ENCODE measurements around the gene COPS6.

COPS6 gene

DNA sequence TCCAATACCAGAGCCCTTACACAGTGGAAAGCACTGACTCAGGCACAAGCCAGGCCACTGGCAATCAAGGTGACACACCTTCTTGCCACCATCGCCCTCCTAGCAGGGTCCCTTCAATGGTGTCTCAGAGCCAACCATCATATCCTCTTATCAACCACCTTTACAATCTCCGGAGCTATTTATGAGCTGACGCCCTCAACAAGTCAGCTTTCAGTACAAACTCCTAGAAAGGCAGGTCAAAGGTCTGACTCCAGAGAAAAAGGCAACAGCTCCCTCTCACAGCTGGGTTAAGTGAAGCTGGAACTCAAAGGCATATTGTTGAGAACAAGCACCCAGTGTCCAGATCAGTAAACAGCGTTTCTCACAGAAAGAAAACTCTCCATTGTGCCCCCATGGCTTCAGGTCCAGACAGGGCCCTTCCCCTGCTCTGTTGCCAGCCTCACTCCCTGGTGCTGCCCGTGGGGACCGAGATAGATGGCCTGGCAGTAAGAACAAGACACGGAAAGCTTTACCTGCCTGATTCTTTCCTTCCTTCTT lies 9.7 kb upstream of the COPS6 start:
- in situ Hi-C loops (cut with MboI; ENCODE audit: low sequenced_read_pairs) = no loop called here

DNA sequence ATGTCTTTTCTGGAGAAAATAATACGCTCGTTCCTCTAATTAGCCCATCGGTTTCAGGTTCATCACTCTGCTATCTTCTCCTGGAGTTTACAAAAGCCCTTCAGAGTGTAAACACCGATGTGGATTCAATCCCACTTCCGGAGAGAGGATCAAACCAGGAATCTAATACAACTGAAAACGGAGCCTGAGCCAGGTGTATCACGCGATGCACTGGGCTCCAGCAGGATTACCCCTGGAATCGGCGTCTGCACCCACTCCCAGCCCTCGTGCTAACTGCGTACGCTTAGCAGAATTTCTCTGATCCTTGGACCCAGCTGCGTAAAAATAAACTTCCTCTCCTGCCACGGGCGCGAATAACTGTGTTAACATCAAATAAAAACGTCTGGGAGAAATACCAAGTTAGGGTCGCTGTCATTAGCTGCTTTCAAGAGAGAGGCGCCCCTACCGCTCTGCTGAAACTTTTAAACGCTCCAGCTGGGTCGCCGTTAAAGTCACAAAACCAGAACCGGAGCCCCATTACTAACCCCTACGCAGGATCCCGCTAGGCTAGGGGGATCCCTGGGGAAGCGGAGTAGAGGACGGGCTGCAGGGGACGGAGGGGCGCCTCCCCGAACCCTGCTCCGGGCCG lies 7.7 kb upstream of the COPS6 start:
- in situ Hi-C loops (cut with MboI; ENCODE audit: low sequenced_read_pairs) = no loop called here

DNA sequence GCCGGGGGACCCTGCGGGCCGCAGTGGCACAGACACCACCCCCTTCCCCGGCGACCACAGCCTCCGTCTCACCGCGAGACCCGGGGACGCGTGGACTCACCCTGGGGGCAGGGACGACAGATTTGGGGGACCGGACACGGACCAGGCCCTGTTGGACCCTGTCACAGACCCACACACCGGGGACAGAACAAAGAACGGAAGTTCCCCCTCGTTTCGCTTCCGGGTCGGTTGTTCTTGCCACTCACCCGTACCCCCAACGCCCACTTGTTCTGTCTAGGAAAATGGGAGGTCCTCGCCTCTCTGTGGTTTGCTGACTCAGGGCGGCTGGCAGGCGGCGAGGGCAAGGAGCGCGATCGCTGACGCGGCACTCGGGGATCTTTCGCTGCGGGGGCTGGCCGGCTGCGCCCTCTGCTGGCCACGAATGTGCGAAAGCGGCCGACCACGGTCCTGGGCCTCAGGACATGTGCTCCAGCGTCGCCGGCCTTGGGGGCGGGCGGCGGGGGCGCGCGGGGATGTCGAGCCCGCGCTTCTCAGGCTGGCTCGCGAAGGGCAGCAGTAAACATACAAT lies 7.2 kb upstream of the COPS6 start, which contains the start of gene ZNF3:
TSS of gene ZNF3 (minus strand) at position 189 of the 568 bp plus-strand sequence. CDS start 4,366 bp downstream, outside the sequence.
- in situ Hi-C loops (cut with MboI; ENCODE audit: low sequenced_read_pairs) = no loop called here

DNA sequence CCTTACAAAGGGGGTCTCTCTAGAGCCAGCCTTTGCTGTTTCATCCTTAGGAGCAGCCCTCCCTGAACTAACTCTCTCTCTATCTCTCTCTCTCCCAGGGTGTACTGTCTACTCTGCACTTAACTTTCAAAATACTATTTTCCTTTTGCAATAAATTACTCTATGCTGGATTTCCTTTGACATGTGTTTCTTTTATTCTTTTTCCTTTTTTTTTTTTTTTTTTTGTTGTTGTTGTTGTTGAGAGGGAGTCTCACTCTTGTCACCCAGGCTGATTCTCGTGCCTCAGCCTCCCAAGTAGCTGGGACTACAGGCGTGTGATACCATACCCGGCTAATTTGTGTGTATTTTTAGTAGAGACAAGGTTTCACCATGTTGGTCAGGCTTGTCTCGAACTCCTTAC lies 5.8 kb upstream of the COPS6 start:
- in situ Hi-C loops (cut with MboI; ENCODE audit: low sequenced_read_pairs) = no loop called here

DNA sequence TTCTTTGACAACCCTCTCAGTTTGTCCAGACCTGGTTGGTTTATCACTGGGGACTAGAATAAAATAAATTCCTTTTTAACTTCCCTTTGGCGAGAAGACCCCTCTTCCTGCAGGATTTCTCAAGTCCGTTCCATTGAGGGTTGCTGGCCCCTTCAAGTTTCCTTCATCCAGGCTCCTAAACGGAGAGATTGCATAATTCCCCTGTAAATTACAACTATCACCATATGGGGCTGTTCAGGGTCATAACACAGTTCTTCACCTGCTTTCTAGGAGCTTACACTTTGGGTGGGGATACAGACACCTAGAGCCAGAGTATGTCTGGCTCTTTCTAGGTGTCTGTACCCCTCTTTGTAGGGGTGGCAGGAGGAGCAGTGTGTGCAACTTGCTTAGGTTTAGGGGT lies 3.3 kb upstream of the COPS6 start:
- in situ Hi-C loops (cut with MboI; ENCODE audit: low sequenced_read_pairs) = no loop called here

DNA sequence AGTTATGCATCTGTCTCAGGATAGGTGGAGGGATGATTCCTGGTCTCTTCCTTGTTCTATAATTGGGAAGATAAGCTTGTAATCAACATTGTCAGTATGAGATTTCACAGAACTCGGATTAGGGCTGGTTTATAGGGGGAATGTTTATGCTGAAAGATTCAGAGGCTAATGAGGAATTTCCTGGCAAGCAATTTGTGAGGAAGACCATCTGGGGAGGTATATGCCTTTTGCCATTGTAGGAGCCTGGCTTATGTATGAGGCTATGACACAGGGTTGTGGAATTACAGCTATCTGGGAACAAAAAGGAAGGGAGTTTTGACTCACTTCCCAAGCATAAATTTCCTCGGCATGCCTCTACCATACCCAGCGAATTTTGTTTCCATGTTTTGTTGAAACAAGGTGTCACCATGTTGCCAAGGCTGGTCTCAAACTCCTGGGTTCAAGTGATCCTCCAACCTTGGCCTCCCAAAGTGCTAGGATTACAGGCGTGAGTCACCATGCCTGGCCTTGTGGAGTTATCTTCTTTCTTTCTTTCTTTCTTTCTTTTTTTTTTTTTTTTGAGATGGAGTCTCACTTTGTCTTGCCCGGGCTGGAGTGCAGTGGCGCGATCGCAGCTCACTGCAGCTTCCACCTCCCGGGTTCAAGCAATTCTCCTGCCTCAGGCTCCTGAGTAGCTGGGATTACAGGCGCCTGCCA lies 1.6 kb upstream of the COPS6 start:
- in situ Hi-C loops (cut with MboI; ENCODE audit: low sequenced_read_pairs) = no loop called here

DNA sequence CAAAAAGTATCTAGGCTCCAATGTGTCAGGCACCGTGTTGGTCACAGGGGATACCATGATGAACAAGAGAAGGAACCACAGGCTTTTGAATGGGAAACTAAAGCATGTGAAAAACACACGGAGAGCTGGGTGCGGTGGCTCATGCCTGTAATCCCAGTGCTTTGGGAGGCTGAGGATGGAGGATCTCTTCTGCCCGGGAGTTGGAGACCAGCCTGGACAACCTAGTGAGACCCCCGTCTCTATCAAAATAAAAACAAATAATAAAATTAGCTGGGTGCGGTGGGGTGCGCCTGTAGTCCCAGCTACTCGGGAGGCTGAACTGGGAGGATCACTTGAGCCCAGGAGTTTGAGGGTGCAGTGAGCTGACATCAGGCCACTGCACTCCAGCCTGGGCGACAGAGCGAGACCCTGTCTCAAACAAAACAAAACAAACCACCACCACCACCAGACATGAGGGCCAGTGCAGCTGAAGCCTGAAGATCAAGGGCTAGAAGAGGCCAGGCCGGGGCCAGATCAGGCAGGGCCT lies 611 bp upstream of the COPS6 start:
- in situ Hi-C loops (cut with MboI; ENCODE audit: low sequenced_read_pairs) = no loop called here

DNA sequence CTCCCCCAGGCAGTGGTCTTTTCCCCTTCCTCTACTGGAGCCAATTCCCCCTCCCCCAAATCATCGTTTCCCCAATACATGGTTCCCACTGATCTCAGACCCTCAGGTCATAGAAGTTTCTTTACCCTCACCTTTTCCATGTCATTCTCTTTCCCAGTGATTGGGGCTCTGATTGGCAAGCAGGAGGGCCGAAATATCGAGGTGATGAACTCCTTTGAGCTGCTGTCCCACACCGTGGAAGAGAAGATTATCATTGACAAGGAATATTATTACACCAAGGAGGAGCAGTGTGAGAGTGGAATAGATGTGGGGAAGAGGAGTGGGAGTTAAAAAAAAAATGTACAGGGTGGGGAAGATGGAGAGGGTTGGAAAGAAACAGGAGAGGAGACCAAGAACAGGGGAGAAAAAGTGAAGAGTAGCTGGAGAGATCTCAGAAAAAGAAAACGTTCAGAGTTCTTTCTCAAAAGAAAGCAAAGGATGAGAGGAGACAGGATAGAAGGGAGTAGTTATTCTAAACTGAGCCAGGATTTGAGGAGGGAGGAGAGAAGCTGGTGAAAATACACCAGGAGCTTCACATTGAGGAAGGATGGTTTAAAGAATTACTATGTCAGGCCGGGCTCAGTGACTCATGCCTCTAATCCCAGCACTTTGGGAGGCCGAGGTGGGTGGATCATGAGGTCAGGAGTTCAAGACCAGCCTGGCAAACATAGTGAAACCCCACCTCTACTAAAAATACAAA lies 858 bp downstream of the COPS6 start:
- in situ Hi-C loops (cut with MboI; ENCODE audit: low sequenced_read_pairs) = no loop called here

DNA sequence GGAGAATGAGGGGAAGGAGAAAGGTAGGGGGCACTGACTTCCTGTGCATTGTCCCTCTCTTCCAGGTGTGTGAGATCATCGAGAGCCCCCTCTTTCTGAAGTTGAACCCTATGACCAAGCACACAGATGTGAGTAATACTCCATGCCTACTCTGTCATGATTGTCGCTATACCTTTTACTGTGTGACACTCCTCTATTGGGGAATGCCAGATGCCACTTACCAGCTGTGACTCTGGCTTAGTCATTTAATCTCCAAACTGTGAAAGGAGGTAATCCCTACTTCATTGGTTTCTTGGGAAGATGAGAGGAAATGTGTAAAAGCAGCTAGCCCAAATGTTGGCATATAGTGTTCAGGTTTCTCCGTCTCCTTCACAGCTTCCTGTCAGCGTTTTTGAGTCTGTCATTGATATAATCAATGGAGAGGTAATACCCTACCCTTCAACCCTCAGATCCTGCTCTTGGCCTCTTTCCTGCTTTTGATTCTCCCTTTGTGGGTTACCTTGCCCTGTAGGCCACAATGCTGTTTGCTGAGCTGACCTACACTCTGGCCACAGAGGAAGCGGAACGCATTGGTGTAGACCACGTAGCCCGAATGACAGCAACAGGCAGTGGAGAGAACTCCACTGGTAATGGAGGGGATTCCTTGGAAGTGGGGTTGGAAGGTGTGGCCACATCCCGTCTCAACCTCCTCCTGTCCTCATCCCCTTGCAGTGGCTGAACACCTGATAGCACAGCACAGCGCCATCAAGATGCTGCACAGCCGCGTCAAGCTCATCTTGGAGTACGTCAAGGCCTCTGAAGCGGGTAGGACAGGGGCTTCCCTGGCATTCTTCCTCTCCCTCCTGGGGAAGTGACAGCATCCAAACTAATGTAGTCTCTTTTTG lies 2.0 kb downstream of the COPS6 start:
- in situ Hi-C loops (cut with MboI; ENCODE audit: low sequenced_read_pairs) = no loop called here

DNA sequence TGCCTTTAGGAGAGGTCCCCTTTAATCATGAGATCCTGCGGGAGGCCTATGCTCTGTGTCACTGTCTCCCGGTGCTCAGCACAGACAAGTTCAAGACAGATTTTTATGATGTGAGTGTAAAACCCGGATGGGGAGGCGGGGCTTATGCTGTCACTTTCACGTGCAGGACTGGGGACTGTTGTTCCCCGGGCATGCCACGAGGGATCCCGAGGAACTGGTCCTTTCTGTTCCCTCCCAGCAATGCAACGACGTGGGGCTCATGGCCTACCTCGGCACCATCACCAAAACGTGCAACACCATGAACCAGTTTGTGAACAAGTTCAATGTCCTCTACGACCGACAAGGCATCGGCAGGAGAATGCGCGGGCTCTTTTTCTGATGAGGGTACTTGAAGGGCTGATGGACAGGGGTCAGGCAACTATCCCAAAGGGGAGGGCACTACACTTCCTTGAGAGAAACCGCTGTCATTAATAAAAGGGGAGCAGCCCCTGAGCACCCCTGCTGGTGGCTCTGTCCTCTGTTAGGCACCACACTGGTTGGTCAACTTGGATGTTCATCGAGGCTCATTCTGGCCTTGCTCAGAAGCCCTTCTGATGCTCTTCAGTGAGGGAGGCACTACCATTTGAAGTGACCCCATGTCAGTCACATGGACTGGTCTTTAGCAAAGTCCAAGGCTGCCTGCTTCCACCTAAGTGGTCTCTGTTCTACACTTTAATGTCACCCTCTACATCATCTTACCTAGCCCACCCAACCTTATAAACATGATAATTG lies 2.8 kb downstream of the COPS6 start:
- in situ Hi-C loops (cut with MboI; ENCODE audit: low sequenced_read_pairs) = no loop called here

DNA sequence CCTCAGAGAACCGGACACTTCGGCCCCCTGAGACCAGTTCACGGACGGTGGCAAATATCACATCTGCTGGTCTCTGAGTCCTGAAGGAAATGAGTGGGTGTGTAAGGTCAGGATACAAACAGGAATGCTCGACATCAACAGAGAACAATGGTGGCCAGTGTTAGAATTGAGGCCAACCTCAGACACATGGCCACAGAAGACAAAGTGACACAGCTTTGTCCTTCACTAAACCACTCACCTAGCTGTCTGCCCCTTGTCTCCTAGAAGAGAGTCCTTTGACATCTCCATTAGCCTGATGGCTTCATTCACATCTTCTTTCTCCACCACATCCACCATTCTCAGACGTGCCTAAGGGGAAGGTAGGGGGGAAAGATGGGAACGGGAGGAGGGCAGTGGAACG lies 4.3 kb downstream of the COPS6 start:
- in situ Hi-C loops (cut with MboI; ENCODE audit: low sequenced_read_pairs) = no loop called here

DNA sequence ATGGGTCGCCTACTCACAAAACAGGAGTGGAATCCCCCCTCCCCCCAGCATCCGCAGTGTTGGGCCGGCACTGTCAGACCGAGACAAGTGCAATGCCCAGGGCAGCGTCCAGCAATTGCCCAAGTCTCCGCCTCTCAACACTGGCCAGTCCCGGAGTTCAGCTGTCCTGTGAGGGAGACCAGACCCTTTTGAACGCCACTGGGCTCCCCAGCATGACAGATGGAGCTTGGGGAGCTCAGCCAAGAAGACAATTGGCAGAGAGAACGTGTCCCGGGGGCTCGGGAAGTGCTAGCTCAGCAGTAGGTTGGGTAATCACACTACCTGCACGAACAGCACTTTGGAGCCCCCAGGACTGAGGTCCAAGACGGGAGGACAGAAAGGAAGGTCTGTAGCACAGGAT lies 4.7 kb downstream of the COPS6 start:
- in situ Hi-C loops (cut with MboI; ENCODE audit: low sequenced_read_pairs) = no loop called here

DNA sequence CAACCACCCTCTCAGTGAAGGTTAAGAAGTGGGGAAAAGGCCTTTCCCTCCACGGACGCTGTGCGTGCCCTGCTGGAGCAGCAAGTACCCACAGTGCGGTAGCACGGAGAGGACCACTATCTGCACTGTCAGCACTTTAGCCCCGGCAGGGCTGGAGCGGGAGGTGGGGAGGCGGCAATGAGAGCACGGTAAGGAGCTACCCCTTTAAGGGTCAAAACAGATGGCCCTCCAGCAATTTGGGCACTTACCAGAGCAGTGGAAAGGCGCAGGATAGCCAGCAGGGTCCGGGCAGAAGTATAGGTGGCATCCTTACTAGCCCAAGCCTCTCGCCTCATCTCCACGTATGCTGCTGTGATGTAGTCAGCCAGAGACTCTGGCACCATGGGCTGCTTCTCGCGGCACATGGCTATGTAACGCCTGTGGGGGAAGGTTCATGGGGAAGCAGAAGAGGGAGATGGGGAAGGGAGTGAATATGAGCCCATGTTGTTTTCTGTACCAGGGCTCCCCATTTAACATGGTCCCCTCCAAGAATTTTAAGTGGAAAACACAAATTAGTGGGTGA lies 5.2 kb downstream of the COPS6 start:
- in situ Hi-C loops (cut with MboI; ENCODE audit: low sequenced_read_pairs) = no loop called here

DNA sequence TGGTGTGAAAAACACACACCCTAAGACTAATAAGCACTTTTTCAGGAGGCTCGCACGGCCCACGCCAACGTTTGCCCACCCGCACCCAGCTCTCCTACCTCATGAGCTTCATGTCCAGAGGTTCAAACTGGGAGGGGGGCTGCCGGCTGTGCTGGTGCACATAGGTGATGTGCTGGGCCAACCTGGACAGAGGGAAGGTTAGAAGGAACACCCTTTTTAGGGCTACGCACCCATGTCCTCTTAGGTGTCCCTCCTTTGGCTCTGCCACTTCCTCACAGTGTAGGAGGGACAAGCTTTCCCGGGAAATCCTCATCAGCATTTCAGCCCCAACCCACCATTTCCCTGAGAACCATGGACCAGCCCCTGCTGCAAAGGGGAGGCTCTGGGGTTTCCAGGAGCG lies 6.5 kb downstream of the COPS6 start:
- in situ Hi-C loops (cut with MboI; ENCODE audit: low sequenced_read_pairs) = no loop called here

DNA sequence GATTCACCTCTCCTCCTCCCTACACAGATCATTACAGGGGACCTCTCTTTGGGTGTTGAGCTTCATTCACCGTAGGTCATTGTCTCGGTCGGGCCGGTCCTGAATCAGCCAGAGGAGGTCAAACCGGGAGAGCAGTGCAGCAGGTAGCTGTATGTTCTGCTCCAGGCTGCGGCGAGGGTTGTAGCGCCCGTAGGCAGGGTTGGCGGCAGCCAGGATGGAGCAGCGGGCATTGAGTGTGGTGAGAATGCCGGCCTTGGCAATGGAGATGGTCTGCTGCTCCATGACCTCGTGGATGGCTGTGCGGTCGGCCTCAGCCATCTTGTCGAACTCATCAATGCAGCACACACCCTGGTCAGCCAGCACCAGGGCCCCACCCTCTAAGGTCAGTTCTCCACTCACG lies 6.9 kb downstream of the COPS6 start:
- in situ Hi-C loops (cut with MboI; ENCODE audit: low sequenced_read_pairs) = no loop called here

DNA sequence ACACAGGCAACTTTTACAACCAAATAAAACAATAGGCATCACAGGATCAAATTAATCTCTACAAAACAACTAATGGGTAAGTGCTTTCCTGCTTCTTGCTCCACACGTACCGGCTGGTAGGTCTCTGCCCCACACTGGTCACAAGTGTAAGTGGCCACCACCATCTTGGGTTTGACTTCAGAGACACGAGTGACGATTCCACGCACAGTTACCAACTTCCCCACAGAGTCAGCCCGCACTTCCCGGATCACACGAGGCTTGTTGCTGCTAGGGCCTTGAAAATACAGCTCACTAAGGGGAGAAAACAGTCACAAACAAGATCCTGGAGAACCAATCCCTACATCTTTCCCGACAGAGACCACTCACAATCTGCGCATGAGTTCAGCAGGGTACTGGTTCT lies 10.1 kb downstream of the COPS6 start:
- in situ Hi-C loops (cut with MboI; ENCODE audit: low sequenced_read_pairs) = no loop called here

DNA sequence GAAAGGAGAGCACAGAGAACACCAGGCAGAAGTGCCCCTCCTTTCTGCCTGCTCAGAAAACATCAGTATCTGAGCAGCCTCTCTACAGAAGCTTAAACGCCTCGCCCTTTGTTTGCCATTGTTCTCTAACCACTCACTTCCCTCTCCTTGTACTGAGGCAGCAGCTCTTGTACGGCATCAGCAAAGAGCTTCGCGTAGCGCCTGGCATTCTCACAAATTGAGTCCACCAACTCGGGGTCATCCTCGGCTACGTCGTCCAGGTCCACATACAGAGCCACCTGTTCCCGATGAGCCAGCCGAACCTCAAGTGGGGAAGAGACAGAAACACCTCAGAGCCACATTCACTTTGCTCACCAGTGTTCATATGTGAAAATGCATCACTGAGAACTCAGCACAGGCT lies 10.7 kb downstream of the COPS6 start:
- in situ Hi-C loops (cut with MboI; ENCODE audit: low sequenced_read_pairs) = no loop called here

DNA sequence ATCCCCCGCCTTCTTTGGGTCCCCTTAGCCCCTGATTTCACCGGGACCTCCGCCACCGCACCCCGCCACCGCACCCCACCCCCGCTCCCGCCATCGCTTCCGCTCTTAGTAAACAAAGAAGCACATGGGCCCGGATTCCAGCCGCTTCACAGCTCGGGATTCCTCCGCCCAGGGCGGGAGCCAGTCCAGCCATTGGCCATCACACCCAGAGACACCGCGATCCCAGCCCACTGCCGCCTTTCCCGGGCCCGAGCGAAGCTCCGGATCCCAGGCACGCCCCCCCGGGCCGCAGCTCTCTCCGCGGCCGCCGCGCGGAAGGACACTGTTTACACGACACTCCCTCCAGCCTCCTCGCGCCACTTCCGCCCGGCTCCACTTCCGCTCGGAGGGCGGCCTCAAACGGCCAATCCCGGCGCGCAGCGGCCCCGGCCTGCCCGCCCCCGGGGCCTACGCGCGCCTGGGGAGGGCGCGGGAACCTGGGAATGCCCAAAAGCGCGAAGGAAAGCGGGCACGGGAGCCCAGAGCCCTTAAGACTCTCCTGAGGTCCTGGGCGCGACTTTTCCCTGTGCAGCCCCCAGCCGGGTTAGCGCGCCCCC lies 11.7 kb downstream of the COPS6 start:
- in situ Hi-C loops (cut with MboI; ENCODE audit: low sequenced_read_pairs) = no loop called here
